Ecto neural progenitor cell (in vitro differentiated cells): ENCODE data around the gene GTF2H4.
A peak's percentile ranks its signal among the peaks of the same experiment; 100 is the strongest.
"Not testable (repeated sequence)": the region's sequence is repeated elsewhere in the genome, so short reads cannot be mapped to it uniquely, and the experiment has no call there.

ENCODE experiments used
- DNase-seq: peaks from one replicate; pipeline ENCODE4 v3.0.0-alpha.2; 2018; ENCODE audit warnings: low spot score

Gene GTF2H4

GRCh38 chr6:30907758-30908591 is at the start of gene GTF2H4:
Gene GTF2H4 (plus strand): TSS chr6:30908207.
- peak; percentile 95 for DNase-seq

- DNase-seq: not testable (repeated sequence)
These were observed 48.3 kb upstream of the GTF2H4 start for GRCh38 chr6:30859726-30860125.

- DNase-seq: no peak
These were observed 46.6 kb upstream of the GTF2H4 start for GRCh38 chr6:30861257-30862048.

- no peak for DNase-seq
These were observed 45.7 kb upstream of the GTF2H4 start for GRCh38 chr6:30862156-30862875.

GRCh38 chr6:30864325-30864724 is 43.7 kb upstream of the GTF2H4 start:
- DNase-seq: no peak

- not testable (repeated sequence) for DNase-seq
These were observed 38.7 kb upstream of the GTF2H4 start for GRCh38 chr6:30869241-30869749.

GRCh38 chr6:30870546-30870945 is 37.5 kb upstream of the GTF2H4 start:
- DNase-seq: no peak

GRCh38 chr6:30871592-30872183 is 36.3 kb upstream of the GTF2H4 start:
- DNase-seq: no peak

GRCh38 chr6:30873137-30873640 is 34.8 kb upstream of the GTF2H4 start:
- no peak for DNase-seq

- DNase-seq: not testable (repeated sequence)
These were observed 34.2 kb upstream of the GTF2H4 start for GRCh38 chr6:30873795-30874194.

GRCh38 chr6:30875244-30876038 is 32.6 kb upstream of the GTF2H4 start:
- no peak for DNase-seq

GRCh38 chr6:30876039-30876730 is 31.8 kb upstream of the GTF2H4 start:
- no peak for DNase-seq

GRCh38 chr6:30877419-30878262 is 30.4 kb upstream of the GTF2H4 start:
- peak; percentile 85 for DNase-seq

- no peak for DNase-seq
These were observed 28.2 kb upstream of the GTF2H4 start for GRCh38 chr6:30879684-30880427.

GRCh38 chr6:30880698-30881252 is 27.2 kb upstream of the GTF2H4 start:
- DNase-seq: peak; percentile 91

- DNase-seq: no peak
These were observed 26.4 kb upstream of the GTF2H4 start for GRCh38 chr6:30881392-30882203.

- DNase-seq: no peak
These were observed 25.7 kb upstream of the GTF2H4 start for GRCh38 chr6:30882204-30882758.
